Endothelial cell of umbilical vein (primary cell): ENCODE data around the gene ZNF22.

ENCODE experiments used
- EZH2 ChIP-seq: IDR thresholded peaks from 2 replicates; pipeline ENCODE4 v1.6.1; 2012; ENCODE audit warnings: borderline replicate concordance, low read depth, mild to moderate bottlenecking, moderate library complexity, low read length, inconsistent platforms; ENCODE audit not compliant: severe bottlenecking
- GATA2 ChIP-seq: IDR thresholded peaks from 2 replicates; pipeline ENCODE4 v1.7.0; 2011; ENCODE audit warnings: low read depth, mild to moderate bottlenecking, moderate library complexity, mixed read lengths, low read length; ENCODE audit not compliant: insufficient read length, insufficient read depth
- JUN ChIP-seq: IDR thresholded peaks from 2 replicates; pipeline ENCODE4 v1.6.1; 2011; ENCODE audit warnings: borderline replicate concordance, low read depth; ENCODE audit not compliant: insufficient read length, insufficient read depth
- MYC ChIP-seq: IDR thresholded peaks from one replicate; pipeline ENCODE4 v1.6.1; 2011; ENCODE audit warnings: mild to moderate bottlenecking, low read depth, low read length
- POLR2A ChIP-seq: IDR thresholded peaks from 2 replicates; pipeline ENCODE4 v1.6.1; 2012; ENCODE audit warnings: low read depth, mild to moderate bottlenecking, control low read depth, low read length
- POLR2AphosphoS5 ChIP-seq: IDR thresholded peaks from 2 replicates; pipeline ENCODE4 v1.6.1; 2012; ENCODE audit warnings: low read depth, mild to moderate bottlenecking, control low read depth, low read length, moderate library complexity; ENCODE audit not compliant: insufficient read depth
- TF ChIP-seq, protein P1 (sequence below), 2 donors: IDR thresholded peaks; 1 replicate in 1 of 2; 2 replicates in 1 of 2; pipeline ENCODE4 v1.5.1; 2011; ENCODE audit warnings: low read length in 2 of 2, mild to moderate bottlenecking in 2 of 2, moderate library complexity in 2 of 2, control low read depth in 1 of 2, inconsistent platforms in 1 of 2, low read depth in 1 of 2; ENCODE audit not compliant: insufficient read depth in 1 of 2; ENCODE audit errors: extremely low read depth in 1 of 2

DNA sequence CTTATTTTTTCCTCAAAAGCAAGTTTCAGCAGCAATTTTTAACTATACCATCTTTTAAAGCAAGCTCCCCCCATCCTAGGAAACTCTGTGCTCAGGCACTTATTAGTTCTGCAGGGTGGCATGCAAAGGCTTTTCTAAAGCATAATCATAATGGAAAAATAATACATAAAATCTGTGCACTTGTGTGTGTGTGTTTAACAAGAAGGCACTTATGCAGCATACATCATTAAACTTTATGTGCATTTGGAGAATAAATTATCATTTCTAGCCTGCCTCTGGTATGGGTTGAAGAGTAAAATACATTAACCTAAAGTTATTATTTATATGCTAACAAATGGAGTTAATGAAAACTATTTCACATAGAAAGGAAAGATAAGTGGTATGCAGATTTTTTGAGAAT lies 46.7 kb upstream of the ZNF22 start:
- TF ChIP-seq POLR2AphosphoS5 (no peak), EZH2 (no peak), POLR2A (no peak), MYC (no peak), JUN (no peak), GATA2 (no peak)
- TF ChIP-seq, protein P1, sequence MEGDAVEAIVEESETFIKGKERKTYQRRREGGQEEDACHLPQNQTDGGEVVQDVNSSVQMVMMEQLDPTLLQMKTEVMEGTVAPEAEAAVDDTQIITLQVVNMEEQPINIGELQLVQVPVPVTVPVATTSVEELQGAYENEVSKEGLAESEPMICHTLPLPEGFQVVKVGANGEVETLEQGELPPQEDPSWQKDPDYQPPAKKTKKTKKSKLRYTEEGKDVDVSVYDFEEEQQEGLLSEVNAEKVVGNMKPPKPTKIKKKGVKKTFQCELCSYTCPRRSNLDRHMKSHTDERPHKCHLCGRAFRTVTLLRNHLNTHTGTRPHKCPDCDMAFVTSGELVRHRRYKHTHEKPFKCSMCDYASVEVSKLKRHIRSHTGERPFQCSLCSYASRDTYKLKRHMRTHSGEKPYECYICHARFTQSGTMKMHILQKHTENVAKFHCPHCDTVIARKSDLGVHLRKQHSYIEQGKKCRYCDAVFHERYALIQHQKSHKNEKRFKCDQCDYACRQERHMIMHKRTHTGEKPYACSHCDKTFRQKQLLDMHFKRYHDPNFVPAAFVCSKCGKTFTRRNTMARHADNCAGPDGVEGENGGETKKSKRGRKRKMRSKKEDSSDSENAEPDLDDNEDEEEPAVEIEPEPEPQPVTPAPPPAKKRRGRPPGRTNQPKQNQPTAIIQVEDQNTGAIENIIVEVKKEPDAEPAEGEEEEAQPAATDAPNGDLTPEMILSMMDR (IDR thresholded peaks at IDR 0.05; ENCODE audit: extremely low read depth in 1 of 2, insufficient read depth in 1 of 2, low read depth in 1 of 2, low read length in 2 of 2) = no peak
